Esophagus muscularis mucosa (tissue), 4 donors: Measurements from ENCODE around the gene STARD13.

ENCODE experiments used
- CTCF ChIP-seq, 3 experiments: fragments of 200-600 bp in 2 of 3; fragments of 450-650 bp in 1 of 3; sonication (generic) in 2 of 3; IDR thresholded peaks; one replicate each; pipeline ENCODE4 v1.5.1; 2017 to 2019; ENCODE audit warnings: antibody characterized with exemption in 3 of 3, mild to moderate bottlenecking in 2 of 3, moderate library complexity in 1 of 3
- EP300 ChIP-seq: sonication (generic); formaldehyde crosslinking; IDR thresholded peaks from one replicate; pipeline ENCODE4 v1.6.1; 2017; ENCODE audit warnings: antibody characterized with exemption
- POLR2A ChIP-seq: fragments of 450-650 bp; IDR thresholded peaks from one replicate; pipeline ENCODE4 v1.6.1; 2017; ENCODE audit warnings: antibody characterized with exemption, moderate library complexity, mild to moderate bottlenecking, low read depth

- TF ChIP-seq CTCF (IDR thresholded peaks at IDR 0.05) (no peak), EP300 (no peak), POLR2A (no peak)
Measured at GRCh38 chr13:33176526-33176925, 109.0 kb downstream of the STARD13 start.
